ENCODE data around the gene IGLON5.

Gene IGLON5

DNA sequence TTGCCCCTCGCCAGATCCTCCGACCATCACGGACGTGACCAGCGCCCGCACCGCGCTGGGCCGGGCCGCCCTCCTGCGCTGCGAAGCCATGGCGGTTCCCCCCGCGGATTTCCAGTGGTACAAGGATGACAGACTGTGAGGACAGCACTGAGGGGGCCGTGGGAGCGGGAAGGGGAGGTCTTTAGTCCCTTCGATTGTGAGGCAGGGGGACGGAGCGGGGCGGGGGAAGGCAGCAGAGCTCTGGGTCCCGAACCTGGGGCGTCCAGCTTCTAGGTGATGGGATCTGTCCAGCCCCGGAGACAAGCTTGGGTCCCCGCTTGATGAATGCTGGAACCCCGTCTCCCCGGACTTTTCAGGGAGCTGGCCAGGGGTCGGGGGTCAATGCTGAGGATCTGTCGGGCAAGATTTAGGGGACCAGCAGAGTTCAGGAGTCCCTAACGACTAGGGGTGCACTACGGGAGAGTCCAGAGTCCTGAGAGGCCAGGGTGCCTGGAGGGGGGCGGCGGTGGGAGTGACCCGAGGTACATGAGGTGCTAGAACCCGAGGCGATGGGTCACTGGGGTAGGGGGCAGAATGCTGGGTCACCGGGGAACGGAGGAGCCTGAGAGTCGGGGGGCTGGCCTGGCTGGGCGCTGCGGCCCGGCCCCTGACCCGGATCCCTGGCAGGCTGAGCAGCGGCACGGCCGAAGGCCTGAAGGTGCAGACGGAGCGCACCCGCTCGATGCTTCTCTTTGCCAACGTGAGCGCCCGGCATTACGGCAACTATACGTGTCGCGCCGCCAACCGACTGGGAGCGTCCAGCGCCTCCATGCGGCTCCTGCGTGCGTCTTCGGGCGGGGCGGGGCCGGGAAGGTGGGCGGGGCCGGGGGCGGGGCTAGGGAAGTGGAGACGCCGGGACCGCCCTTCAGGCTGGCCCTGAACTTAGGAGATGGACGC, 15.9 kb downstream of the IGLON5 start:
- peak; percentile 91 for DNase-seq (ENCODE audit: low spot score)
- in situ Hi-C loops (cut with MboI; ENCODE audit: low pct_unique_long_range_greater_than_20kb, low sequenced_read_pairs, unreplicated experiment) = loop anchor here (25.0 kb wide), 1 partner anchor 335 kb away; no protein-coding TSS in a partner anchor
- TF ChIP-seq, protein P1, sequence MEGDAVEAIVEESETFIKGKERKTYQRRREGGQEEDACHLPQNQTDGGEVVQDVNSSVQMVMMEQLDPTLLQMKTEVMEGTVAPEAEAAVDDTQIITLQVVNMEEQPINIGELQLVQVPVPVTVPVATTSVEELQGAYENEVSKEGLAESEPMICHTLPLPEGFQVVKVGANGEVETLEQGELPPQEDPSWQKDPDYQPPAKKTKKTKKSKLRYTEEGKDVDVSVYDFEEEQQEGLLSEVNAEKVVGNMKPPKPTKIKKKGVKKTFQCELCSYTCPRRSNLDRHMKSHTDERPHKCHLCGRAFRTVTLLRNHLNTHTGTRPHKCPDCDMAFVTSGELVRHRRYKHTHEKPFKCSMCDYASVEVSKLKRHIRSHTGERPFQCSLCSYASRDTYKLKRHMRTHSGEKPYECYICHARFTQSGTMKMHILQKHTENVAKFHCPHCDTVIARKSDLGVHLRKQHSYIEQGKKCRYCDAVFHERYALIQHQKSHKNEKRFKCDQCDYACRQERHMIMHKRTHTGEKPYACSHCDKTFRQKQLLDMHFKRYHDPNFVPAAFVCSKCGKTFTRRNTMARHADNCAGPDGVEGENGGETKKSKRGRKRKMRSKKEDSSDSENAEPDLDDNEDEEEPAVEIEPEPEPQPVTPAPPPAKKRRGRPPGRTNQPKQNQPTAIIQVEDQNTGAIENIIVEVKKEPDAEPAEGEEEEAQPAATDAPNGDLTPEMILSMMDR (IDR thresholded peaks at IDR 0.05; ENCODE audit: extremely low read depth, insufficient read depth, missing control alignments) = peak; percentile 42

DNA sequence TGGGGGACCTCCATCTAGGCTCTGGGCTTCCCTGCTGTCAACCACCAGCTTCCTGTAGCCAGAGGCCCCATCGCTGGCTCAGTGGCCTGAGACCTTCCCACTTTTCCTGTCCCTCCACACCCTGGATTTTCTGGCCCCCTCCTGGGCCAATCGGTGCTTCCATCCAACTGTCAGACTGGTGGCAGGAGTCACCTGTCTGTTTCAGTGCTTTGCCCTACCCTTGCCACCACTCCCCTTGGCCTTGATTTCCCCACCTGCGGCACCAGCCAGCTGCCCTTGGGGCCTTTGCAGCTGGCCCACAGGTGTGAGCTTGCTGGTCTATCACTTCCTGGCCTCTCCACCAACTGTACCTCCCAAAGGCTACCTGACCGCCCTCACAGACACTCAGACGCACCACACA, 18.0 kb downstream of the IGLON5 start:
- no peak for DNase-seq (ENCODE audit: low spot score)
- in situ Hi-C loops (cut with MboI; ENCODE audit: low pct_unique_long_range_greater_than_20kb, low sequenced_read_pairs, unreplicated experiment) = loop anchor here (25.0 kb wide), 1 partner anchor 333 kb away; no protein-coding TSS in a partner anchor
- TF ChIP-seq, protein P1 (IDR thresholded peaks at IDR 0.05; ENCODE audit: extremely low read depth, insufficient read depth, missing control alignments) = no peak

- no peak for DNase-seq (ENCODE audit: low spot score)
- in situ Hi-C loops (cut with MboI; ENCODE audit: low pct_unique_long_range_greater_than_20kb, low sequenced_read_pairs, unreplicated experiment) = loop anchor here (10.0 to 25.0 kb wide), 2 partner anchors 104 to 332 kb away; no protein-coding TSS in a partner anchor
- TF ChIP-seq, protein P1 (IDR thresholded peaks at IDR 0.05; ENCODE audit: extremely low read depth, insufficient read depth, missing control alignments) = no peak
Observed at GRCh38 chr19:51330366-51330765, 18.9 kb downstream of the IGLON5 start.

- TF ChIP-seq, protein P1 (IDR thresholded peaks at IDR 0.05; ENCODE audit: extremely low read depth, insufficient read depth, missing control alignments) = no peak
- DNase-seq (ENCODE audit: low spot score) = no peak
- in situ Hi-C loops (cut with MboI; ENCODE audit: low pct_unique_long_range_greater_than_20kb, low sequenced_read_pairs, unreplicated experiment) = loop anchor here (10.0 to 25.0 kb wide), 2 partner anchors 104 to 331 kb away; no protein-coding TSS in a partner anchor
Observed at GRCh38 chr19:51331193-51331592, 19.7 kb downstream of the IGLON5 start.

DNA sequence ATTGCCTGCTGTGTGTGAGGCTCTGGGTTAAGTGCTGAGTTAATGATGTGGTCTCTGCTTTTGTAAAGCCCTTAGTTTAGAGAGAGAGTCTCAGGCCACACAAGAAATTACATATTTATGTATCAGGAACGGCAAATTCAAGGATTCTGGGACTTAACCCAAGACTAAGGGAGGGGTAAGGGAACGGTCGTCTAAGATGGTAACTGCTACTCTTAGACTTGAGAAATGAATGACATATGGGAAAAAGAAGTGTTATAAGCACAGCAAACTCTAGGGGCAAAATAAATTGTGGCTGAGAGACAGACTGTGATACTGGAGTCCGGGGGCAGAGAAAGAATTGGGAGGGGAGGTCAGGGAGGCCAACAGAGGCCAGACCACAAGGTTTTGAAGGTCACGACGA, 20.3 kb downstream of the IGLON5 start:
- in situ Hi-C loops (cut with MboI; ENCODE audit: low pct_unique_long_range_greater_than_20kb, low sequenced_read_pairs, unreplicated experiment) = loop anchor here (10.0 to 25.0 kb wide), 2 partner anchors 103 to 331 kb away; no protein-coding TSS in a partner anchor

GRCh38 chr19:51333836-51334460, 22.5 kb downstream of the IGLON5 start:
- in situ Hi-C loops (cut with MboI; ENCODE audit: low pct_unique_long_range_greater_than_20kb, low sequenced_read_pairs, unreplicated experiment) = loop anchor here (10.0 to 25.0 kb wide), 2 partner anchors 101 to 328 kb away; no protein-coding TSS in a partner anchor
- TF ChIP-seq, protein P1 (IDR thresholded peaks at IDR 0.05; ENCODE audit: extremely low read depth, insufficient read depth, missing control alignments) = no peak
- no peak for DNase-seq (ENCODE audit: low spot score)

More for the DNA sequence above, 20.3 kb downstream of the IGLON5 start:
- DNase-seq (ENCODE audit: low spot score) = no peak
- TF ChIP-seq, protein P1 (IDR thresholded peaks at IDR 0.05; ENCODE audit: extremely low read depth, insufficient read depth, missing control alignments) = no peak

Measured in GM13977 (cell line).